Skeletal muscle tissue (tissue), 4 donors: ENCODE results near the gene LGALS13. TPM values are rescaled to one million over a fixed set of nuclear protein-coding genes. Genes with fewer than 3 reads are reported as not detected.

Experiments used
- H3K27ac ChIP-seq: one replicate; pipeline ENCODE4 v1.7.0; 2013; ENCODE audit warnings: mild to moderate bottlenecking, low read depth, low read length, inconsistent platforms
- H3K27me3 ChIP-seq, 3 donors: one replicate each; pipeline ENCODE4 v1.7.0; 2013; ENCODE audit warnings: low read length in 3 of 3; ENCODE audit not compliant: control insufficient read depth in 3 of 3, insufficient read depth in 3 of 3
- H3K36me3 ChIP-seq, 3 donors: one replicate each; pipeline ENCODE4 v1.7.0; 2013; ENCODE audit warnings: low read length in 3 of 3; ENCODE audit not compliant: control insufficient read depth in 3 of 3, insufficient read depth in 3 of 3
- H3K4me1 ChIP-seq, 3 donors: one replicate each; pipeline ENCODE4 v1.7.0; 2013; ENCODE audit warnings: low read length in 3 of 3, mild to moderate bottlenecking in 3 of 3; ENCODE audit not compliant: control insufficient read depth in 3 of 3, insufficient read depth in 3 of 3
- H3K4me3 ChIP-seq, 3 donors: one replicate each; pipeline ENCODE4 v1.7.0; 2013; ENCODE audit warnings: low read length in 3 of 3
- H3K9ac ChIP-seq, 3 donors: one replicate each; pipeline ENCODE4 v1.7.0; 2013; ENCODE audit warnings: low read length in 3 of 3, mild to moderate bottlenecking in 3 of 3, moderate library complexity in 2 of 3, low read depth in 1 of 3
- H3K9me3 ChIP-seq, 3 donors: one replicate each; pipeline ENCODE4 v1.7.0; 2013; ENCODE audit warnings: low read length in 3 of 3; ENCODE audit not compliant: control insufficient read depth in 3 of 3
- total RNA-seq: library from RNA; depleted of rRNA; stranded (reverse); fragments of >200 nt; gene quantifications from one replicate; pipeline ENCODE4 v1.2.3, GENCODE V29; 2014
- donor health status: Osteomylitis.

LGALS13 gene, protein sequence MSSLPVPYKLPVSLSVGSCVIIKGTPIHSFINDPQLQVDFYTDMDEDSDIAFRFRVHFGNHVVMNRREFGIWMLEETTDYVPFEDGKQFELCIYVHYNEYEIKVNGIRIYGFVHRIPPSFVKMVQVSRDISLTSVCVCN
- not detected for total RNA-seq

DNA sequence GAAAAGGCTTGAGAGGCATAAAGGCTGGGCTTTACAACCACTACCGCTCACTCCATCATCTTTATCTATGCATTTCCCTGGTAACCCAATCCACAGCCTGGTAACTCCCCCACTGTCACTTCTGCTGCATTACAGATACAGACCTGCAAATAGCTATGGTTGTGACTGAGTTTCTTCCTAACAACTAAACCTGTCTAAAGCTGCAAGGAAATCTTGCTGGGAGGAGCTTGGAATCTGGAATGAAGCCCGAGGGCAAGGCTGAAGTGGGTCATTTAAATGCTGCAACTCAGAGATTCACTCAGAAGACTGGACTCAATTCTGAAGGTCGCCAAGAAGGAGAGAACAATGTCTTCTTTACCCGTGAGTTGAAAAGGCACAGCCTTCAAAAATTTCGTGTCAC is at the start of gene LGALS13:
Gene LGALS13, plus strand, starts transcription at position 301 of the 400 bp plus-strand sequence. Its CDS starts 45 bp downstream, at position 346.
- Histone ChIP-seq H3K36me3 (no peaks in the 10 kb centered on the region), H3K27ac (no peak within 1 kb of the TSS), H3K4me3 (no peak within 1 kb of the TSS), H3K9me3 (no peaks in the 10 kb centered on the region), H3K9ac (no peak within 1 kb of the TSS), H3K4me1 (no peaks in the 10 kb centered on the region), H3K27me3 (peaks cover 4 to 10% (median 5%) of the 10 kb centered on the region in 3 donors)

DNA sequence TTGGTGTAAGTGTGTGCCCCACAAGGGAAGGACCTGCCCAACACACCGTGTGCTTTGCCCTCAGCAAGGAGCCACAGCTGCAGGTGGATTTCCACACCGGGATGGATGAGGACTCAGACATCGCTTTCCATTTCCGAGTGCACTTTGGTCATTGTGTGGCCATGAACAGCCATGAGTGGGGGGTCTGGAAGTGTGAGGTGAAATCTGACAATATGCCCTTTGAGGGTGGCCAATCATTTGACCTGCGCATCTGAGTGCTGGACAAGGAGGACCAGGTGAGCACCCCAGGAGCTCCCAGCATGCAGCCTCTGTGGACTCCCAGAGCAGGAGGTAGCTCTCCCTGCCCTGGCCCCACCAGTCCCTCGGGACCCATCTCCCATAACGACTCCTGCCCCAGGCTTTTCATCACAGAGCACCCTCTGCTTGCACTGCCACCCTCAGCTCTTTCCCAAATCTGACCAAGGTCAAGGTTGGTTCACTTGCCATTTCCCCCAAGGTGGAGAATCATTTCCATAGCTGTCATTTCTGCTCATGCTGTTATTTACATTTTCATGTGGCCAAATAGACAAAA is 49.2 kb upstream of the LGALS13 start:
- H3K9me3 ChIP-seq = no peaks in the 10 kb centered on the region
- H3K27me3 ChIP-seq = no peaks in the 10 kb centered on the region
- H3K9ac ChIP-seq = no peak overlapping the region
- H3K4me3 ChIP-seq = no peak overlapping the region
- no peaks in the 10 kb centered on the region for H3K36me3 ChIP-seq
- H3K27ac ChIP-seq = no peak overlapping the region
- H3K4me1 ChIP-seq = peaks cover 0 to 10% (median 5%) of the 10 kb centered on the region in 3 donors

DNA sequence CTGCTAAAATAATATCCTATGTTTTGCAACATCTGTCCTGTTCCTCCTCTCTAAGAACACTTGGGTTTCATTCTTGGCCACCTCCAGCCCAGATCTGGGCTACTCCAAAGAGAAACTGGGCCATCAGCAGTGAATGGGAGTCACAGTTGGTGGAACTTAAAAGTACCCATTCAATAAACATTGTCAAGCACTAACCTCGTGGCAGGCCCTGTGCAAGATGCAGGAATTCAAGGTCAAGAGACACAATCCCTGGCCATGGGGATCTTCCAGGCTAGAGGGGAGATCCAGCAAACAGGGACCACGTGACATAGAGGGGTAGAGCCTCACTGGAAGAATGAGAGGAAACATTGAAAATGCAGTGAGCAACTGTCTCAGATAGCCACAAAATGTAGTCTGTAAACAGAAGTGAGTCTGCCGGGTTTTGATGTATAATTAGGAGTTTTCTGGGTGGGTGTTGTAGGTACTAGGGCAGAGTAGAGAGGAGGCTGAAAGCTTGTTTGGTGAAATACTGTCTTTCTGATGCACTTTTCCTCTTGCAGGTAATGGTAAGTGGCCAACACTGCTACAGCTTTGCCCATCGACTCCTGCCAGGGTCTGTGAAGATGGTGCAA is 47.5 kb upstream of the LGALS13 start:
- H3K36me3 ChIP-seq = no peaks in the 10 kb centered on the region
- H3K9ac ChIP-seq = no peak overlapping the region
- no peak overlapping the region for H3K4me3 ChIP-seq
- H3K9me3 ChIP-seq = no peaks in the 10 kb centered on the region
- no peak overlapping the region for H3K27ac ChIP-seq
- H3K27me3 ChIP-seq = no peaks in the 10 kb centered on the region
- H3K4me1 ChIP-seq = peaks cover 4 to 12% (median 8%) of the 10 kb centered on the region in 3 donors

DNA sequence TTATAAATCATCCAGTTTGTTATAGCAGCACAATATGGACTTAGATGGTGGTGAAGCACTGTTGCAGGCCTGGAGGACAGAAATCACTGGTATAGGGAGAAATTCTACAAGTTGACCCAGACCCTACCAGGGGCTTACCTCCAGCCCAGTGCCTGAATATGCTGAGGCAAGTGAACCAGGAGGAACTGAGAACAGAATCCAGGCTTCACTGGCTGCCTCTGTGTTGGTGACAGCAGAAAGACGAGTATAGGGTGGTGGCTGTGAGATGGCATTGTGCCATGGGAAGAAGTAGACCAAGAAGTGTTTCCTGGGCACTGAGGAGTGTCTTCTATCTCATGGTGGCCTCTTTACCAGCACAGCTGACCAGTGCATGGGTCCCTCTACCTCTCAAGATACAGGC is 46.4 kb upstream of the LGALS13 start:
- peaks cover 4 to 12% (median 8%) of the 10 kb centered on the region in 3 donors for H3K4me1 ChIP-seq

DNA sequence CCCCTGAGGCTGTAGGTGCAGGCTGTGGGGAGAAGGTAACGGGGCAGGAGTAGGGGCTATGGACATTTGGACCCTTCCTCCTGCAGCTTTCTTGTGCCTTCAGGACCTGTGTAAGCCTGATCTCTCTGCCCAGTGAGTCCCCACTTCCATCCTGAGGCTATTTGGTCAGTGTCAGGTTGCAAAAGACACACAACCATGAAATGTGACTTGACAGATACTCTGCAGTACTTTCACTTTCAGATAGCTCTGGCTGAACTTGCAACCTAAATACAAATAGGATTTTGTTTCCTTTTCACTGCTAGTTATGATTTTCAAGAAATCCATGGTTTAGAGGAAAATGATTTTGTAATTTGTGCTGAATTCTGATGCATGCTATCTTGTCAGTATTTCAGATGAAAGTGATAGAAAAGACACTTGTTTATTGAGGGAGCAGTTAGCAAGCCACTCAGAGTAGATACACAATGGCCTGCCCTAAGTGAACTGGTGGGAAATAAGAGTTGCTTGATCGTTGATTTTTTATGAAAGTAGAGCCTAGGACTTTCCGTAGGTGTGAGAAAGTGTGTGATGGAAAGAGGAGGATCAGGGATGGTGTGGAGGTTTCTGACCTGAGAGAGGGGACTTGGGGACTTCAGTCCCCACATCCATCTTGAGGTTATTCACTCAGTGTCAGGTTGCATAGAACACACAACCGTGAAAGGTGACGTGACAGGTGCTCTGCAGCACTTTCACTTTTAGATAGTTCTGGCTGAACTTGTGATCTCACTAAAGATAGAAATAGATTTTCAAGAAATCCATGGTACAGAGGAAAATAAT is 44.3 kb upstream of the LGALS13 start:
- Histone ChIP-seq H3K9me3 (no peaks in the 10 kb centered on the region), H3K4me3 (peak overlapping the region in 2 of 3 donors; percentile 1 to 3), H3K9ac (no peak overlapping the region), H3K36me3 (no peaks in the 10 kb centered on the region), H3K4me1 (peaks cover 4 to 12% (median 8%) of the 10 kb centered on the region in 3 donors), H3K27ac (no peak overlapping the region), H3K27me3 (no peaks in the 10 kb centered on the region)

More for the DNA sequence above, 46.4 kb upstream of the LGALS13 start:
- H3K9me3 ChIP-seq = no peaks in the 10 kb centered on the region
- no peak overlapping the region for H3K9ac ChIP-seq
- H3K4me3 ChIP-seq = no peak overlapping the region
- H3K36me3 ChIP-seq = no peaks in the 10 kb centered on the region
- no peak overlapping the region for H3K27ac ChIP-seq
- no peaks in the 10 kb centered on the region for H3K27me3 ChIP-seq

DNA sequence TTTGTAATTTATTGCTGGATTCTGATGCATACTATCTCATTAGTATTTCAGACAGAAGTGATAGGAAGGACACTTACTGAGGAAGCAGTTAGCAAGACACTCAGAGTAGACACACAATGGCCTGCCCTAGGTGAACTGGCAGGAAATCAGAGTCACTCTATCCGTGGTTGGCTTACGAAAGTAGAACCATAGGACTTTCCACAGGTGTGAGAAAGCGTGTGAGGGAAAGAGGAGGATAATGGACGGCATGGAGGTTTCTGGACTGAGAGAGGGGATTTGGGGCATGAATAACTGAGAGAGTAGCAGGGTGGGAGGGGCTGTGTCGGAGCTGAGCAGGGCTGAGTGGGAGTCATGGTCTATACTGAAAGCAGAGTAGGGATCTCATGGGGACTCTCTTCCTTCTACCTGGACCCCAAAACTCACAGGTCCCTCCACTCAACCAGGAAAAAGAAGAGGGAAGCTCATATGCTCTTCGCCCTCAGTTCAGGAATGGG is 43.7 kb upstream of the LGALS13 start:
- no peaks in the 10 kb centered on the region for H3K27me3 ChIP-seq

DNA sequence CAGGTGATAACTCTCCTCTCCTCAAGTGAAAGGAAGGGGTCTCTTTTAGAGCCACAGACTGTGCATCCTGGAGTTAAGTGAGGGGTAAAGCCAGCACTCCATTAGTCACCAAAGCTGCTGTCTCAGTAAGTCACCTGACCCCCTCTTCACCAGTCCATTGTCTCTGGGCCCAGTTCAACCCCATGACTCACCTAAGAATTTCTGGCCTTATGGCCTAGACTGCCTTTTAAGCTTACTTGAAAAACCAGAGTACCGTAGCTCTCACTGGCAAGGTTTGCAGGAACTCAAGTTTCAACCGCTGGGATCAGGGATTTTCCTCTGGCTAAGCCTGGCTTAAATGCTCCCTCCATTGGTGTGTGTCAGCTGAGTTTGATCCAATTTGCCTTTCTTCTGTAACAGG is 38.9 kb upstream of the LGALS13 start:
- peaks cover 0 to 4% (median under 1%) of the 10 kb centered on the region in 3 donors for H3K4me1 ChIP-seq
- H3K9ac ChIP-seq = no peak overlapping the region
- no peaks in the 10 kb centered on the region for H3K36me3 ChIP-seq
- H3K27me3 ChIP-seq = peaks cover 0 to 4% (median 0%) of the 10 kb centered on the region in 3 donors
- no peak overlapping the region for H3K4me3 ChIP-seq
- H3K27ac ChIP-seq = no peak overlapping the region
- H3K9me3 ChIP-seq = no peaks in the 10 kb centered on the region

More for the DNA sequence above, 43.7 kb upstream of the LGALS13 start:
- peaks cover 4 to 12% (median 8%) of the 10 kb centered on the region in 3 donors for H3K4me1 ChIP-seq
- H3K36me3 ChIP-seq = no peaks in the 10 kb centered on the region
- H3K27ac ChIP-seq = no peak overlapping the region
- H3K9ac ChIP-seq = no peak overlapping the region
- H3K9me3 ChIP-seq = no peaks in the 10 kb centered on the region
- H3K4me3 ChIP-seq = no peak overlapping the region

DNA sequence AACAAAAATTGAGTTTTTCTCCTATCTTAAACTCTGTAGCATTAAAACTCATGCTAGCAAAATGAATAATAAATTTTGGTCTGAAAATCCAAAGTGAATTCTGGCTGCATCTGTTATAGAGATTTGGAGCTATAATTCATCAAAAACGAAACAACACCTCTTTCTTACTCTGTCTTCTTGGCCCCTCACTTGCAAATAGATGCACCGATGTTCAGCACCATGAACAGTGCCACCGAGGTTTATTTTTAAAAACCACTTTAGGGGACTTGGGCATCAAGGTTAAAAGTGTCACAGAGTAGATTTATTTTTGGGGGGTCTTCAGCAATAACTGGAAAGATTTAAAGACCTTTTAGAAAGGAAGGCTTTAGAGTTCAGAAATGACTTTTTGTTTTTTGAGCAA is 36.3 kb upstream of the LGALS13 start:
- H3K9ac ChIP-seq = no peak overlapping the region
- no peaks in the 10 kb centered on the region for H3K36me3 ChIP-seq
- H3K9me3 ChIP-seq = no peaks in the 10 kb centered on the region
- peaks cover 0 to 11% (median 3%) of the 10 kb centered on the region in 3 donors for H3K27me3 ChIP-seq
- H3K27ac ChIP-seq = no peak overlapping the region
- H3K4me1 ChIP-seq = no peaks in the 10 kb centered on the region
- H3K4me3 ChIP-seq = no peak overlapping the region

DNA sequence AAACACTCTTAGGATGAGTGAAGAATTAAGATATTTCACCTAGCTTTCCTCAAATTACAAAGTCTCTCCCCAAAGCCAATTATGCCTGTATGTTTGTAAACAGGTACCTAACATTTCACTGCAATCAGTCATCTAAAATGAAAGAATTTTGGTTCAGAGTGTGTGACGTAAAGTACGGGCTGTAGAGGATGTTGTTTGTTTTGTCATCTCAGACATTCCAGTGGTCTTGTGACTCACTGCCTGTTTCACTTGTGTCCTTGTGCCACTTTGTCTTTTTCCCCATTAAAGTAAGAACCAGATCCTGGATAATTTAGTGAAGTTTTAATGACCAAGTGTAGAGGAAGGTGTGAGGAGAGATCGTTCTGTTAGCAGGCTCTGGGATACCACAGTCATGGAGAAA is 33.7 kb upstream of the LGALS13 start:
- H3K36me3 ChIP-seq = no peaks in the 10 kb centered on the region
- H3K9ac ChIP-seq = no peak overlapping the region
- peaks cover 0 to 3% (median 0%) of the 10 kb centered on the region in 3 donors for H3K9me3 ChIP-seq
- H3K4me1 ChIP-seq = no peaks in the 10 kb centered on the region
- H3K27ac ChIP-seq = no peak overlapping the region
- peaks cover 0 to 11% (median 3%) of the 10 kb centered on the region in 3 donors for H3K27me3 ChIP-seq
- no peak overlapping the region for H3K4me3 ChIP-seq
